H9 (cell line): ENCODE results near the gene IFT122. TPM values are rescaled to one million over a fixed set of nuclear protein-coding genes. Genes with fewer than 3 reads are reported as not detected.

ENCODE experiments used
- DNase-seq: peaks from one replicate; pipeline ENCODE4 v3.0.0-alpha.2; 2017
- H2AFZ ChIP-seq: one replicate; pipeline ENCODE4 v1.6.1; 2013; ENCODE audit warnings: mild to moderate bottlenecking, low read length, control low read depth, moderate library complexity
- H2AK5ac ChIP-seq: 2 replicates; pipeline ENCODE4 v1.6.1; 2013; ENCODE audit warnings: low read length, control low read depth, mixed read lengths; ENCODE audit not compliant: insufficient read length
- H2BK120ac ChIP-seq: one replicate; pipeline ENCODE4 v1.6.1; 2013; ENCODE audit warnings: low read depth, mild to moderate bottlenecking, low read length, control low read depth, inconsistent platforms; ENCODE audit not compliant: poor library complexity, severe bottlenecking
- H2BK12ac ChIP-seq: 2 replicates; pipeline ENCODE4 v1.6.1; 2013; ENCODE audit warnings: low read length, control low read depth, mixed read lengths, low read depth; ENCODE audit not compliant: insufficient read length
- H2BK15ac ChIP-seq: 2 replicates; pipeline ENCODE4 v1.6.1; 2013; ENCODE audit warnings: low read depth, low read length, control low read depth
- H2BK20ac ChIP-seq: one replicate; pipeline ENCODE4 v1.6.1; 2013; ENCODE audit warnings: low read depth, mild to moderate bottlenecking, low read length, control low read depth, inconsistent platforms; ENCODE audit not compliant: poor library complexity, severe bottlenecking
- H2BK5ac ChIP-seq: 2 replicates; pipeline ENCODE4 v1.6.1; 2013; ENCODE audit warnings: low read length, control low read depth, mixed read lengths; ENCODE audit not compliant: insufficient read length
- H3K14ac ChIP-seq: 2 replicates; pipeline ENCODE4 v1.6.1; 2013; ENCODE audit warnings: low read length, control low read depth; ENCODE audit not compliant: insufficient read depth
- H3K18ac ChIP-seq: 2 replicates; pipeline ENCODE4 v1.6.1; 2013; ENCODE audit warnings: low read depth, mild to moderate bottlenecking, mixed read lengths, low read length, control low read depth; ENCODE audit not compliant: insufficient read length
- H3K23ac ChIP-seq: 2 replicates; pipeline ENCODE4 v1.6.1; 2013; ENCODE audit warnings: low read length, control low read depth, mixed read lengths, low read depth; ENCODE audit not compliant: insufficient read length
- H3K23me2 ChIP-seq: 2 replicates; pipeline ENCODE4 v1.6.1; 2013; ENCODE audit warnings: low read depth, mild to moderate bottlenecking, mixed read lengths, low read length, control low read depth; ENCODE audit not compliant: insufficient read length, poor library complexity, severe bottlenecking
- H3K27ac ChIP-seq: 2 replicates; pipeline ENCODE4 v1.5.1; 2013; ENCODE audit warnings: low read length, control low read depth, mixed read lengths, low read depth; ENCODE audit not compliant: insufficient read length
- H3K27me3 ChIP-seq: 2 replicates; pipeline ENCODE4 v1.6.1; 2013; ENCODE audit warnings: low read length, control low read depth, inconsistent platforms; ENCODE audit not compliant: insufficient read depth
- H3K4ac ChIP-seq: 2 replicates; pipeline ENCODE4 v1.6.1; 2013; ENCODE audit warnings: low read depth, mild to moderate bottlenecking, control low read depth, inconsistent platforms, low read length, moderate library complexity
- H3K4me1 ChIP-seq: 2 replicates; pipeline ENCODE4 v1.6.1; 2013; ENCODE audit warnings: low read length, control low read depth, inconsistent platforms; ENCODE audit not compliant: insufficient read depth
- H3K4me2 ChIP-seq: 2 replicates; pipeline ENCODE4 v1.6.1; 2013; ENCODE audit warnings: low read length, control low read depth, mixed read lengths; ENCODE audit not compliant: insufficient read length, insufficient read depth
- H3K56ac ChIP-seq: 2 replicates; pipeline ENCODE4 v1.6.1; 2013; ENCODE audit warnings: low read depth, mild to moderate bottlenecking, mixed read lengths, low read length, control low read depth; ENCODE audit not compliant: insufficient read length
- H3K79me1 ChIP-seq: 2 replicates; pipeline ENCODE4 v1.6.1; 2013; ENCODE audit warnings: low read depth, mild to moderate bottlenecking, moderate library complexity, low read length, control low read depth, inconsistent platforms; ENCODE audit not compliant: insufficient read depth, poor library complexity, severe bottlenecking
- H3K79me2 ChIP-seq: 2 replicates; pipeline ENCODE4 v1.6.1; 2013; ENCODE audit warnings: low read length, control low read depth, inconsistent platforms; ENCODE audit not compliant: insufficient read depth
- H3K9ac ChIP-seq: 2 replicates; pipeline ENCODE4 v1.6.1; 2013; ENCODE audit warnings: low read length, control low read depth, mixed read lengths; ENCODE audit not compliant: insufficient read length; ENCODE audit errors: extremely low read depth
- H3K9me3 ChIP-seq: one replicate; pipeline ENCODE4 v1.6.1; 2013; ENCODE audit warnings: low read depth, low read length, inconsistent platforms; ENCODE audit not compliant: control insufficient read depth
- H3T11ph ChIP-seq: one replicate; pipeline ENCODE4 v1.6.1; 2013; ENCODE audit warnings: mild to moderate bottlenecking, low read length, control low read depth, inconsistent platforms
- H4K20me1 ChIP-seq: one replicate; pipeline ENCODE4 v1.6.1; 2013; ENCODE audit not compliant: control insufficient read depth, insufficient read length, insufficient read depth
- H4K5ac ChIP-seq: 2 replicates; pipeline ENCODE4 v1.6.1; 2013; ENCODE audit warnings: low read depth, mild to moderate bottlenecking, mixed read lengths, low read length, control low read depth; ENCODE audit not compliant: insufficient read length
- H4K8ac ChIP-seq: replicated peaks from 2 replicates; pipeline ENCODE4 v1.6.1; 2013; ENCODE audit warnings: low read length, control low read depth, mixed read lengths, low read depth; ENCODE audit not compliant: insufficient read length
- H4K91ac ChIP-seq: 2 replicates; pipeline ENCODE4 v1.6.1; 2013; ENCODE audit warnings: low read depth, mild to moderate bottlenecking, moderate library complexity, mixed read lengths, low read length, control low read depth; ENCODE audit not compliant: insufficient read length
- H3K27ac Mint-ChIP-seq, 3 experiments: 2 replicates in 2 of 3; 3 replicates in 1 of 3; pipeline ENCODE4 v1.8.0; 2020 to 2021; ENCODE audit warnings: mixed read lengths in 3 of 3, mild to moderate bottlenecking in 1 of 3, moderate library complexity in 1 of 3
- H3K27me3 Mint-ChIP-seq: 2 replicates; pipeline ENCODE4 v1.8.0; 2021; ENCODE audit warnings: low read depth, mild to moderate bottlenecking, moderate library complexity, mixed read lengths
- H3K36me3 Mint-ChIP-seq, 3 experiments: 2 replicates in 2 of 3; 3 replicates in 1 of 3; pipeline ENCODE4 v1.8.0; 2020 to 2021; ENCODE audit warnings: low read depth in 3 of 3, mixed read lengths in 3 of 3; ENCODE audit not compliant: insufficient read depth in 1 of 3
- H3K4me1 Mint-ChIP-seq, 2 experiments: 2 replicates each; pipeline ENCODE4 v1.8.0; 2020; ENCODE audit warnings: mixed read lengths in 2 of 2
- H3K4me3 Mint-ChIP-seq, 2 experiments: 2 replicates in 1 of 2; 3 replicates in 1 of 2; pipeline ENCODE4 v1.8.0; 2020 to 2021; ENCODE audit warnings: mild to moderate bottlenecking in 2 of 2, mixed read lengths in 2 of 2, moderate library complexity in 1 of 2
- H3K9me3 Mint-ChIP-seq, 2 experiments: 2 replicates in 1 of 2; 3 replicates in 1 of 2; pipeline ENCODE4 v1.8.0; 2020; ENCODE audit warnings: mild to moderate bottlenecking in 2 of 2, mixed read lengths in 2 of 2, moderate library complexity in 1 of 2
- WGBS: extraction: QIAGEN DNeasy Blood & Tissue Kit; methylation state at CpG from one replicate; pipeline ENCODE4 v1.1.7; 2013; ENCODE audit warnings: missing lambda C conversion rate, low lambda C conversion rate, mixed read lengths; ENCODE audit not compliant: insufficient read length; ENCODE audit errors: extremely low coverage; 5-methylcytosine and 5-hydroxymethylcytosine counted together
- total RNA-seq: library from RNA; stranded (reverse); gene quantifications from 2 replicates; pipeline ENCODE4 v1.2.1, GENCODE V29; 2021
- TF ChIP-seq, protein P1 (sequence below): fragments of 200-600 bp; sonication (generic); conservative IDR thresholded peaks from 3 replicates; pipeline ENCODE4 v1.8.0; 2021; ENCODE audit warnings: antibody characterized with exemption, mild to moderate bottlenecking

IFT122 gene
- total RNA-seq, 1 experiment from 2014 or later = 19.3 TPM

GRCh38 chr3:129422897-129423296 lies 17.1 kb upstream of the IFT122 start:
- H3K36me3 Mint-ChIP-seq = no peaks in the 10 kb centered on the region
- Histone ChIP-seq H3K9me3 (no peaks in the 10 kb centered on the region), H3K27ac (no peak overlapping the region), H4K8ac (no peak overlapping the region), H3K23me2 (no peaks in the 10 kb centered on the region), H2BK5ac (no peak overlapping the region), H2BK15ac (no peak overlapping the region), H3K79me2 (no peaks in the 10 kb centered on the region), H3K4me2 (no peak overlapping the region), H2AFZ (no peak overlapping the region), H3K27me3 (no peaks in the 10 kb centered on the region; the same call in 1 of the 2 replicates), H3K14ac (no peak overlapping the region), H3T11ph (no peak overlapping the region), H3K23ac (no peak overlapping the region), H3K4me1 (peaks cover 7% of the 10 kb centered on the region; the same call in 1 of the 2 replicates), H4K91ac (no peak overlapping the region), H2AK5ac (no peak overlapping the region), H4K20me1 (no peaks in the 10 kb centered on the region), H2BK20ac (no peak overlapping the region), H3K9ac (no peak overlapping the region), H3K79me1 (no peaks in the 10 kb centered on the region), H3K18ac (no peak overlapping the region), H3K56ac (no peak overlapping the region), H2BK12ac (no peak overlapping the region), H3K4ac (no peak overlapping the region), H2BK120ac (no peak overlapping the region), H4K5ac (no peak overlapping the region)
- TF ChIP-seq, protein P1, sequence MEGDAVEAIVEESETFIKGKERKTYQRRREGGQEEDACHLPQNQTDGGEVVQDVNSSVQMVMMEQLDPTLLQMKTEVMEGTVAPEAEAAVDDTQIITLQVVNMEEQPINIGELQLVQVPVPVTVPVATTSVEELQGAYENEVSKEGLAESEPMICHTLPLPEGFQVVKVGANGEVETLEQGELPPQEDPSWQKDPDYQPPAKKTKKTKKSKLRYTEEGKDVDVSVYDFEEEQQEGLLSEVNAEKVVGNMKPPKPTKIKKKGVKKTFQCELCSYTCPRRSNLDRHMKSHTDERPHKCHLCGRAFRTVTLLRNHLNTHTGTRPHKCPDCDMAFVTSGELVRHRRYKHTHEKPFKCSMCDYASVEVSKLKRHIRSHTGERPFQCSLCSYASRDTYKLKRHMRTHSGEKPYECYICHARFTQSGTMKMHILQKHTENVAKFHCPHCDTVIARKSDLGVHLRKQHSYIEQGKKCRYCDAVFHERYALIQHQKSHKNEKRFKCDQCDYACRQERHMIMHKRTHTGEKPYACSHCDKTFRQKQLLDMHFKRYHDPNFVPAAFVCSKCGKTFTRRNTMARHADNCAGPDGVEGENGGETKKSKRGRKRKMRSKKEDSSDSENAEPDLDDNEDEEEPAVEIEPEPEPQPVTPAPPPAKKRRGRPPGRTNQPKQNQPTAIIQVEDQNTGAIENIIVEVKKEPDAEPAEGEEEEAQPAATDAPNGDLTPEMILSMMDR = no peak
- DNase-seq = no peak
- no peak overlapping the region for H3K4me3 Mint-ChIP-seq
- H3K4me1 Mint-ChIP-seq = peaks cover 37 to 41% of the 10 kb centered on the region in 2 experiments
- no peak overlapping the region; a peak in 1 of 7 replicates for H3K27ac Mint-ChIP-seq
- H3K9me3 Mint-ChIP-seq = peaks cover 0 to 2% of the 10 kb centered on the region in 2 experiments; a peak in 1 of 5 replicates
- peaks cover 40% of the 10 kb centered on the region for H3K27me3 Mint-ChIP-seq
- WGBS = no CpG with 5 or more reads among the region's 1 CpG
